SK-N-MC (cell line): ENCODE measurements around the gene ATG9B.
A peak's percentile ranks its signal among the peaks of the same experiment; 100 is the strongest.

ENCODE experiments used
- DNase-seq: peaks from one replicate; pipeline ENCODE4 v3.0.0-alpha.2; 2011; ENCODE audit warnings: low read depth, low spot score
- H3K27ac ChIP-seq: fragments of 200-600 bp; sonication (generic); 2 replicates; pipeline ENCODE4 v1.5.1; 2016; ENCODE audit warnings: mixed run types
- H3K36me3 ChIP-seq: fragments of 200-600 bp; sonication (generic); 2 replicates; pipeline ENCODE4 v1.6.1; 2017; ENCODE audit warnings: antibody characterized with exemption, low read length, mixed read lengths; ENCODE audit not compliant: insufficient read depth
- H3K4me3 ChIP-seq: fragments of 200-600 bp; sonication (generic); 2 replicates; pipeline ENCODE4 v1.5.1; 2016
- H3K9ac ChIP-seq: fragments of 200-600 bp; sonication (generic); 2 replicates; pipeline ENCODE4 v1.8.0; 2017; ENCODE audit warnings: mixed run types, mixed read lengths; ENCODE audit not compliant: insufficient read length
- H3K9me3 ChIP-seq: fragments of 200-600 bp; sonication (generic); 2 replicates; pipeline ENCODE4 v1.6.1; 2017; ENCODE audit warnings: low read depth, mild to moderate bottlenecking, antibody characterized with exemption, low read length, moderate library complexity, mixed read lengths
- EZH2 ChIP-seq: fragments of 200-600 bp; sonication (generic); IDR thresholded peaks from one replicate; pipeline ENCODE4 v1.6.1; 2017; ENCODE audit warnings: antibody characterized with exemption
- FOXP2 ChIP-seq: optimal IDR thresholded peaks from 2 replicates; pipeline ENCODE3; 2011; ENCODE audit warnings: mild to moderate bottlenecking, moderate library complexity; ENCODE audit not compliant: insufficient read depth; ENCODE audit errors: extremely low read length, control extremely low read depth
- POLR2AphosphoS5 ChIP-seq: IDR thresholded peaks from 2 replicates; pipeline ENCODE4 v1.6.1; 2012; ENCODE audit warnings: mild to moderate bottlenecking, low read depth, low read length, borderline replicate concordance

ATG9B gene

DNA sequence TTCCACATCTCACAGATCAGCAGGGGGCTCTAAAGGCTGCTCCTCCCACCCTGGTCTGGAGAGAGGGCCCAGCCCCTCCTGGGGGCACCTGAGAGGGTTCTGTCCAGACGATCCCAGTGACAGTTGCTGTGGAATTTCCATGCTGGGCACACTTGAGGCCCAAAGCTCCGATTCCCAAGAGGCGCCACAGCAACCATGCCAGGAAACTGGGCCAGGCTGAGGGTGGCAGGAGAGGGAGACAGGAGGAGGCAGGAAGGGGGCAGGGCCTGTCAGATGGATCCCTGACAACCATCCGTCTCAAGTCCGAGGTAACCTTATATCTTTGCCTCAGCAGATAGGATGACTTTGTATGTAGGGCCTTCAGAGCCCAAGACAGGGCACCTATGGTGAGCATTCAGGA is 37.7 kb downstream of the ATG9B start:
- DNase-seq: no peak
- H3K27ac ChIP-seq: no peak overlapping the region
- H3K9ac ChIP-seq: no peak overlapping the region
- H3K36me3 ChIP-seq: no peaks in the 10 kb centered on the region
- H3K9me3 ChIP-seq: no peaks in the 10 kb centered on the region
- no peak overlapping the region for H3K4me3 ChIP-seq
- TF ChIP-seq EZH2 (no peak), FOXP2 (no peak), POLR2AphosphoS5 (no peak)

GRCh38 chr7:150986099-150986512 is 38.2 kb downstream of the ATG9B start:
- no peaks in the 10 kb centered on the region for H3K9me3 ChIP-seq
- no peak for DNase-seq
- TF ChIP-seq EZH2 (no peak), POLR2AphosphoS5 (no peak), FOXP2 (no peak)
- H3K36me3 ChIP-seq: no peaks in the 10 kb centered on the region
- no peak overlapping the region for H3K27ac ChIP-seq
- no peak overlapping the region for H3K9ac ChIP-seq
- H3K4me3 ChIP-seq: no peak overlapping the region

DNA sequence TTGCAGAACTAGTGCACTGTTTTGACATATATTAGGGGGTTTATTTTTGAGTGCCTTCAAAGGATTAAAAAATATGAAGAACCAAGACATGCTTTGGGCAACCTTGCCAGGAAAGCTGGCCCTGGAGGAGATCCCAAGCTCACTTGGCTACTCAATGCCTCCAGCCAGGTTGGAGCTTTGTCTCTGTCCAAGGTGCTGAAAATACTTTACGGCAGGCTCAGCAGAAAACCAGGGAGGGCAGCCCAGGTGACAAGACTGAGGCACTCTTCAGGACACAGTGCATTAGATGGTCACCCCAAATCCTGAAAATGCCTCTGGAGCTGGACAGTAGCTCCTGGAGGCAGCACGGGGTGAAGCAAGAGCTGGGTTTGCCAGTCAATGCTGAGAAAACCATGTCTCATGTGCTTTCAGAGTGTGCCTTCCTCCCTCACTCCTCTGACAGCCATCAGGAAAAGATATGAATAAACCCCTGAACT is 40.4 kb downstream of the ATG9B start:
- H3K27ac ChIP-seq: no peak overlapping the region
- no peak for DNase-seq
- TF ChIP-seq FOXP2 (no peak), POLR2AphosphoS5 (no peak), EZH2 (no peak)
- no peak overlapping the region for H3K9ac ChIP-seq
- H3K36me3 ChIP-seq: no peaks in the 10 kb centered on the region
- no peaks in the 10 kb centered on the region for H3K9me3 ChIP-seq
- H3K4me3 ChIP-seq: no peak overlapping the region

DNA sequence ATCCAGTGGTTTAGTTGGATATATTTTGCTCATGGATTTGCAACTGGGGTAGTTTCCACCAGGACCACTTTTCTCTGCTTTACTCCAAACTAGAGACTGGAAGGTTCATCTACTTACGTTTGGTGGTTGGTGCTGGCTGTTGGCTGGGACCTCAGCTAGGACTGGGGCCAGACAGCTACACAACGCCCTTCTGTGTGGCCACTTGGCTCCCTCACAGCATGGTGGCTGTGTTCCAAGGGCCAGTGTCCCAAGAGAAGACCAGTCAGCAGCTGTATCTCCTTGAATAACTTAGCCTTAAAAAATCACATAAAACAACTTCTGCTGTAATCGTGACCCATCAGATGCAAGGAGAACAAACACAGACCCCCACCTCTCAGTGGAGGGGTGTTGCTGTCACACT is 41.9 kb downstream of the ATG9B start:
- Histone ChIP-seq H3K4me3 (no peak overlapping the region), H3K9me3 (no peaks in the 10 kb centered on the region), H3K27ac (no peak overlapping the region), H3K9ac (no peak overlapping the region), H3K36me3 (no peaks in the 10 kb centered on the region)
- no peak for TF ChIP-seq EZH2
- TF ChIP-seq FOXP2: no peak
- no peak for TF ChIP-seq POLR2AphosphoS5
- no peak for DNase-seq

DNA sequence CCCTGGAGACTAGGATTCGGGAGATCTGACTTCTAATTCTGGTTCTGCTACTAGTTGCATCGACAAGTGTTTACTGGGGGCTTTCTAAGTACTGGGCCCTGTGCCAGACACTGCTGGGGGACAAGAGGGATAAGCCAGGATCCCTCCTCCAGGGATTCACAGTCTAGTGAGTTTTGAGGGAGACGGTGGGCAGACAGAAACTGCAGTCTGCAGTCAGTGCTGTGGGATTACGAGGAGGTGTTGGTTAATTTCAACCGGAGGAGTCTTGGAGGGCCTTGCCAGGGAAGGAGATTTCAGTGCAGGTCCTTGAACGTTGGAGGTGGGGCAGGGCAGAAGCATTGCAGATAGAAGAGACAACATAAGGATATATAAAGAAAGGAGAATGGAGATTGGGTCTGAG is 42.6 kb downstream of the ATG9B start:
- Histone ChIP-seq H3K27ac (no peak overlapping the region), H3K9me3 (no peaks in the 10 kb centered on the region), H3K4me3 (no peak overlapping the region), H3K36me3 (no peaks in the 10 kb centered on the region), H3K9ac (no peak overlapping the region)
- no peak for DNase-seq
- TF ChIP-seq EZH2: no peak
- TF ChIP-seq FOXP2: no peak
- TF ChIP-seq POLR2AphosphoS5: no peak

GRCh38 chr7:150980663-150981062 is 43.6 kb downstream of the ATG9B start:
- no peak overlapping the region for H3K27ac ChIP-seq
- no peak for DNase-seq

DNA sequence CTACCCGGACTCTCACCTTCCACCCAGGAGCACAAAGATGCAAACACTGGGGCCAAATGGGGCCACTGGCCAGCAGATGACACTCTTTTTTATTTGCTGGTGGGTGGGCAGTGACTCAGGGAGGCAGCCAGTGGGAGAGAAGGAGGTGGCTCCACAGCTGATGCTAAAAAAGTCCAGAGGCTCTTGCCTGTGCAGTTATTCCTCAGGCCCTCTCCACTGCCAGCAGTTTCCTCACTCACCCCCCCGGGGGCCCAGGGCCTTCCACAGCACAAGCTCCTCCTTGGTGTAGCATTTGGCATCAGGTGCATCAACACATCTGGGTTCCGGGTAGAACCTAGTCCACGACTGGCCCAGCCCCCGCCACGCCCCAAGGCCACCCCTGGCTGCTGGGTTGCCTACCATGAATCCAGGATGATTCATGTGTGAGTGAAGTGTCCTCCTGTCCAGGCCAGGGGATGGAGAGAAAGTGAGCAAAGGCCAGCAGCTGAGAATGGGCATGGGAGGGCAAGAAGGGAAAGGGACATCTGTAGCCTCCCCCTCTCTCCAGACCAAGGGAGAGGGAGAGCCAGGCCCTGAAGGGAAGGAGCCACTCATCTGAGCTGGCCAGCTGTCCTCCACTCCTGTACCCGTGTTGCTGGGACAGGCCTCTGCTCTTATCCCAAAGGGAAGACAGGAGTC is 44.4 kb downstream of the ATG9B start:
- no peak overlapping the region for H3K27ac ChIP-seq
- no peaks in the 10 kb centered on the region for H3K9me3 ChIP-seq
- no peak for TF ChIP-seq POLR2AphosphoS5
- TF ChIP-seq EZH2: no peak
- TF ChIP-seq FOXP2: no peak
- no peak overlapping the region for H3K4me3 ChIP-seq
- H3K9ac ChIP-seq: no peak overlapping the region
- H3K36me3 ChIP-seq: no peaks in the 10 kb centered on the region
- no peak for DNase-seq

More at GRCh38 chr7:150980663-150981062, 43.6 kb downstream of the ATG9B start:
- Histone ChIP-seq H3K9ac (no peak overlapping the region), H3K9me3 (no peaks in the 10 kb centered on the region), H3K4me3 (no peak overlapping the region), H3K36me3 (no peaks in the 10 kb centered on the region)
- TF ChIP-seq EZH2: no peak
- TF ChIP-seq POLR2AphosphoS5: no peak
- no peak for TF ChIP-seq FOXP2

DNA sequence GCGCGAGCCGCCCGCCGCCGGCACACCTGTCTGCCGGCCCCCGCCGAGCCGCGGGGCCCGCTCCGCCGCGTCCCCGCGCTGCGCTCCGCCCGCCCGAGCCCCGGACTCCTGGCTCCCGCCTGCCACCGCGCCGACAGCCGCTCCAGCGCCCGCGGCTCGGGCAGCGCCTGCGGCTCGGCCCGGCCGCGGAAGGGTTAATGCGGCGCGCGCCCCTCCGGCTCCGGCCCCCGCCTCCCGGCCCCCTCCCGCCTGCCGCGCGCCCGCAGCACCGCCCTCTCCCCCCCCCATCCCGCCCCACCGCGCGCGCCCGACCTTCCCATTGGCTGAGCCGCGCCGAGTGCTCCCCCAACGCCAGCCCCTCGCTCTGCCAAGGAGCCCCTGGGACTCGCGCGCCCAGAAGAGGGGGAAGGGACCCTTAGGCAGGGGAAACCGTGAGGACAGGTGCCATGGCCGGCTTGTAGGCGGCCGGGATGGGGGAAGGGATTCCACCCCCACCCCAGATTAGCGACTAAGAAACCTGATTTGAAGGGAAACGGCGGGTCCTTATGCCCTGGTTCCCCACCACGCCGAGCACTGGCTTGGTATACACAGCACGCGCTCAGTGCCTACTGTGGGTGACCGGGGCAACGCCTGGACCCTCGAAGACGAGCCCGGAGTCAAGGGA is 46.0 kb downstream of the ATG9B start, which contains the start of gene KCNH2:
TSS of gene KCNH2 (minus strand) at position 196 of the 664 bp plus-strand sequence. CDS start 408 bp downstream, outside the sequence.
- DNase-seq: no peak
- no peaks in the 10 kb centered on the region for H3K9me3 ChIP-seq
- TF ChIP-seq EZH2 (no peak), FOXP2 (no peak), POLR2AphosphoS5 (peak; percentile 38; the same call in 1 of the 2 replicates)
- no peak within 1 kb of the TSS for H3K27ac ChIP-seq
- H3K4me3 ChIP-seq: peak within 1 kb of the TSS; percentile 83
- no peaks in the 10 kb centered on the region for H3K36me3 ChIP-seq
- H3K9ac ChIP-seq: no peak within 1 kb of the TSS
